ENCODE measurements around the gene NCF2. TPM values are rescaled to one million over a fixed set of nuclear protein-coding genes. Genes with fewer than 3 reads are reported as not detected.

NCF2 gene
- total and polyA plus RNA-seq, 12 donors: 2.3 to 22.7 (median 13.9) TPM

GRCh38 chr1:183520379-183520778, 69.9 kb downstream of the NCF2 start:
- 82 to 92% (median 90%) methylated on average over 1 of the region's 1 CpG for WGBS, 4 donors
- intact Hi-C loops (cut with DNase I): no loop called here
- DNase-seq: no peak
- no peaks in the 10 kb centered on the region for H3K27me3 ChIP-seq
- no peak overlapping the region for H3K4me3 ChIP-seq
- H3K9me3 ChIP-seq (replicated peaks in 1 of 3): no peaks in the 10 kb centered on the region
- H3K27ac ChIP-seq: no peak overlapping the region
- H3K36me3 ChIP-seq (replicated peaks in 1 of 2): peaks cover 0 to 17% of the 10 kb centered on the region in 2 donors
- H3K4me1 ChIP-seq (replicated peaks in 1 of 2): no peaks in the 10 kb centered on the region
- no peak for TF ChIP-seq POLR2A (IDR thresholded peaks at IDR 0.05)
- TF ChIP-seq CTCF (IDR thresholded peaks at IDR 0.05): no peak

- no peak for DNase-seq
- Histone ChIP-seq H3K9me3 (replicated peaks in 1 of 3) (no peaks in the 10 kb centered on the region), H3K4me1 (replicated peaks in 1 of 2) (no peaks in the 10 kb centered on the region), H3K27me3 (no peaks in the 10 kb centered on the region), H3K27ac (no peak overlapping the region), H3K4me3 (no peak overlapping the region), H3K36me3 (replicated peaks in 1 of 2) (peaks cover 0 to 17% of the 10 kb centered on the region in 2 donors)
- intact Hi-C loops (cut with DNase I): no loop called here
- no peak for TF ChIP-seq POLR2A (IDR thresholded peaks at IDR 0.05)
- TF ChIP-seq CTCF (IDR thresholded peaks at IDR 0.05): no peak
- 82 to 94% (median 89%) methylated on average over 6 of the region's 6 CpGs for WGBS, 4 donors
Measured at GRCh38 chr1:183517401-183517800, 72.9 kb downstream of the NCF2 start.

- WGBS, 4 donors: 89 to 98% (median 91%) methylated on average over 2 of the region's 2 CpGs
- intact Hi-C loops (cut with DNase I): no loop called here
Measured at GRCh38 chr1:183516725-183517124, 73.5 kb downstream of the NCF2 start.

GRCh38 chr1:183515002-183515689, 75.1 kb downstream of the NCF2 start:
- Histone ChIP-seq H3K27me3 (no peaks in the 10 kb centered on the region), H3K27ac (no peak overlapping the region), H3K4me1 (replicated peaks in 1 of 2) (no peaks in the 10 kb centered on the region), H3K36me3 (replicated peaks in 1 of 2) (peaks cover 0 to 17% of the 10 kb centered on the region in 2 donors), H3K9me3 (replicated peaks in 1 of 3) (peaks cover 0 to 3% (median 0%) of the 10 kb centered on the region in 3 donors), H3K4me3 (no peak overlapping the region)
- 82 to 87% (median 85%) methylated on average over 2 of the region's 2 CpGs for WGBS, 4 donors
- intact Hi-C loops (cut with DNase I): no loop called here
- no peak for TF ChIP-seq POLR2A (IDR thresholded peaks at IDR 0.05)
- TF ChIP-seq CTCF (IDR thresholded peaks at IDR 0.05): no peak
- DNase-seq: no peak

More at GRCh38 chr1:183516725-183517124, 73.5 kb downstream of the NCF2 start:
- no peaks in the 10 kb centered on the region for H3K27me3 ChIP-seq
- DNase-seq: no peak
- no peaks in the 10 kb centered on the region for H3K4me1 ChIP-seq (replicated peaks in 1 of 2)
- H3K4me3 ChIP-seq: no peak overlapping the region
- no peaks in the 10 kb centered on the region for H3K9me3 ChIP-seq (replicated peaks in 1 of 3)
- H3K36me3 ChIP-seq (replicated peaks in 1 of 2): peaks cover 0 to 17% of the 10 kb centered on the region in 2 donors
- H3K27ac ChIP-seq: no peak overlapping the region
- TF ChIP-seq CTCF (IDR thresholded peaks at IDR 0.05) (no peak), POLR2A (IDR thresholded peaks at IDR 0.05) (no peak)
